GM21576 (cell line): ENCODE data around the gene SALL1.

Experiments used
- ATAC-seq: cut with Tn5 transposase; IDR thresholded peaks from one replicate; pipeline ENCODE4 v1.9.1; 2021; ENCODE audit warnings: mild to moderate bottlenecking, moderate library complexity; ENCODE audit not compliant: unreplicated experiment

Gene SALL1

GRCh38 chr16:51143196-51143977, 7.7 kb downstream of the SALL1 start:
- no peak for ATAC-seq

GRCh38 chr16:51141541-51141940, 9.5 kb downstream of the SALL1 start:
- ATAC-seq = no peak

- no peak for ATAC-seq
Observed at GRCh38 chr16:51141106-51141505, 10.0 kb downstream of the SALL1 start.

DNA sequence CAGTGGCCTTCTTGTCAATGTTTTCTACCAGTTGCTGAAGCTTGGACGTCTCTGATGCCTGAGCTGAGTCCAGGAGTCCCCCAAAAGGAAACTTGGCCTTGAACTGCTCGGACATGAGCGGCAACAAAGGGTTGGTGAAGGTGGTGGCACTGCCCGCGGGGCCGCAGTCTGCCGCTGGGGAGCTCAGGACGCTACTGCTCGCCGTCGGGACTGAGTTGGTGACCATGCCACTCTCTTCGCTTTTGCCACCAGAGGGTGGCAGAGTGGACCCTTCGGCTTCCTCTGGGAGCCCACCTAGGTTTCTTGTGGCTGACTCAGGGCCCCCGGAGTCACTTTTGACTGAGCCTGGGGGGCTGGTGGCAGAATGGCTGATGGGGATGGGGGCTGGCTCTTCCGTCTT, 11.0 kb downstream of the SALL1 start:
- no peak for ATAC-seq

DNA sequence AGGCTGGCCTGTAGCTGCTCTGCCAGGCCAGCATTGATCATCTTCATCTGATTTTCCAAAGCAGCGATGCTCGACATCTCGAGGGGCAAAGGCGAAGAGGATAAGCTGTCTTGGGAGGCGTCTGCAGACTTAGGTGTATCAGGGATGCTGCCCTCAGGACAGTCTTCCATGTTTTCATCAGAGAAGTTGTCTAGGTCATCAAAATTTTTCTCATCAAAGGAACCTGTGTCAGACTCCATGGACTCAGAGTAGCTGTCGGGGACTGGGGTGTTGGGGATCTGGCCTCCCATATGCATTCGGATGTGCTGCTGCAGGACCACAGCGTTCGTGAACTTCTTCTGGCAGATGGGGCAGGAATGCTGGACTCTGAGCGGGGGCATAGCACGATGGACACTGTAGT, 11.5 kb downstream of the SALL1 start:
- ATAC-seq = no peak

GRCh38 chr16:51138178-51138577, 12.9 kb downstream of the SALL1 start:
- ATAC-seq = no peak

DNA sequence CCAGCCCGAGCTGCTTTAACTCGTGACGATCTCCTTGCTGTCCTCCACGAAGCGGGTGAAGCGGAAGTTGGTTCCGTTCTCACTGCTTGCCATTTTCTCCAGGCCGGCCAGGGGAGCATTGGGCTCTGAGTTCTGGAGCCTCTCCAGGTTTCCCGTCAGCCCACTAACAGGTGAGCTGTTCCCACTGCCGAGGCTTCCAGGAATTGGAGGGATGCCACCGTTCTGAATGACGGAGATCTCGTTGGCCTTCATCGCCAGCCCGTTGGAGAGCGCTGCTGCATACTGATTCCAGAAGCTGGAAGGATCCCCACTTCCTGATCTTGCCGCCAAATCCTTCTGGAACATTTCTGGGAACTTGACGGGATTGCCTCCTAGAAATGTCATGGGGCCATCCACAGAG, 14.0 kb downstream of the SALL1 start:
- ATAC-seq = no peak

DNA sequence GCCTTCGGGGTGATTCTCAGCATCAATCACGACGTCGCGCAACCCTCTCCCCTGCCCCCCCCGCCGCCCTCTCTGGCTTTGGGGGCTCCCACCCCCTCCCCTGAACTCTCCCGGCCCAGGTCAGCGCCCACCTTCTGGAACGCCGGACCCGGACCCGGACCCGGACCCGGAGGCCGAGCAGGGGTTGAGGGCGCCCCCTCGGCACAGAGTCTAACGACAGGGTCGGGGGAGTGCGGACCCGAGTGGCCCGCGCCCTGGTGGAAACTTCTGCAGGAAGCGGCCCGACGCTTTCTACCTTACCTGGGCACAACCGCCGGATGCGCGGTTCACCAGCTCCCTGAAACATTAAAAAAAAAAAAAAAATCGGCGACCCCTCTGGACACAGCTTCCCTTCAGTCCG, 16.2 kb downstream of the SALL1 start:
- ATAC-seq = no peak

DNA sequence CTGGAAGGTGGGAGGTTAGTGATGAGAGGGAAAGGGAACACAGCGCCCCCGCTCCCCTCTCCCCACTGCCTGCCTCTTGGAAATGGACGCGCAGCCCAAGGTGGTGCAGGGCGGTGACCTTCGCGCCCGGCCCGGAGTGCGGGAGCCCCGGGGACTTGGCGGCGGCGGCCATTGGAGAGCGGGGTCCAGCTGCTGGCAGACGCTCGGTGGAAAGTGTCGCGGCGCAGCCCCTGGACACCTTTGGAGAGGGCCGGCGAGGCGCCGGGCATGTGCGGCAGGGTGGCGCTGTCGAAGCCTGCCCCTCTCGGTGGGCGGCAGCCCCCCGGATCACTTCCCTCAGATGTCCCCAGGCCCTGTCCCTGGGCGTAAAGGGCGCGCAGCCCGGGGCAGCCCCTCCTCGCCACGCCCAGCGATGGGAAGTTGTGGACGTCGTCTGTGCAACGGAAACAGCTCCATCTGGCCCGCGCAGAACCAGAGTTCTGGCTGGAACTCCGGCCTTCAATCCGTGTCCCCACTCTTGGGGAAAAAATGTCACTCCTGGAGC, 16.7 kb downstream of the SALL1 start:
- ATAC-seq = no peak

DNA sequence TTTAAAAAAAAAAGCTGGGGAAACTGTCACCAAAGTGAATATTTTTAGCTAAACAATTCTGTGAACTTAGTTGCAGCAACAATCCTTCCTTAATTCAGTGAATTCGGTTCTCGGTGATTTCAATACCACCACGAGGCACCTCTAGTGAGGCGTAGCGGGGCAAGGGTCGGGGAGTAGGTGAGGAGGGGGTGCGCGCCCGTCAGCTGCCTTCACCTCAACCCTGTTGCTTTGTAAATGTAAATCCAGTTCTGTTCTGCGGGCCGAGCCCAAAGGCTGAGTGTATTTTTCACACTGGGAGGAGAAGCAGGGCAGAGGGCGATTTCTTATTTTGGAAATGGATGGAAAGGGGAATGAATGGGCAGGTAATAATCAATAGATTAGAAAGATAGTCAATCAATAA, 17.4 kb downstream of the SALL1 start:
- ATAC-seq = no peak

GRCh38 chr16:51133183-51133582, 17.9 kb downstream of the SALL1 start:
- no peak for ATAC-seq

DNA sequence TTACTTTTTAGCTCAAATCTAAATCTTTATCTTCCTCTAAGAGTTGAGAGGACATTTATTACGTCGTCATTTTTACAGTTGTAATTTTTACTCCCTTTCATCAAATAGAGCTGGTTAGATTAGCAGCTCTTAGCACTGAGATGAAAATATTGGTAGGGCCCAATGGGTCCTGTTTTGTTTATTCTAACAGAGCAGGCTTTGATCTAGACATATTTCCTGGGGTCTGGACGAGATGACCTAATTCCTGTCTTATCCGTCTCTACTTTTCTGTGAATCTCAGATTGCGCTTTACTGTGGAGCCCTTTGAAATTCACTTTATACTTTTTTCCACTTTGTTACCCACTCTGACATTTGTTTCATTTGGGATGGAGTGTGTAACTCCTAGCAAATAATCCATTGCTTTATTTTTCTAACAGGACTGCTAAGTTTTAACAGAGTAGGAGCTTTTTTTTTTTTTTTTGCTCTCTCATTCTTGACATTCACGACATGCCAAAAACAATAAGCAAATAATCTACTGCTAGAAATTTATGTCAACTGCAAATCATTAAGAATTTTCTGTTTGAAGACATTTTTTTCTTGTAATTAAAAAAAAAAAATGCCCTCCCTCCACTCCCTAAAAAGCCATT, 18.5 kb downstream of the SALL1 start:
- no peak for ATAC-seq

DNA sequence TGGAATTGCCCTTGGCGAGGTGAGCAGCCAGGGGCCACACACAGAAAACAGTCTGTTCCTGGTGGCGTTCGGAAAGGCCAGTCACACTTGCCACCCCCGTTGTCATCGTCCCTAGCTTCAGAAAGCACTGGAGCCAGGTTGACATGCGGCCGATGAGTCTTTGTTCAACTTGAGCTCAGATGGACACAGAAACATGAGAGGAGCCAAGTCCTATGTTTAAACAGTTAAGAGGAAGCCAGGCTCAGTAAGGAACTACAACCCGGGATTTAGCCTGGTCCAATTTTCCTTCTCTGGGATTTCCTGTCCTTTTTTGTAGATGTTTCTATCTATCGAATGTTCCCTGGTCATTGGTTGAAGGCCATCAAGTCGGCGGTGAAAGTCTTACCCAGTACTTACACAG, 19.5 kb downstream of the SALL1 start:
- no peak for ATAC-seq

DNA sequence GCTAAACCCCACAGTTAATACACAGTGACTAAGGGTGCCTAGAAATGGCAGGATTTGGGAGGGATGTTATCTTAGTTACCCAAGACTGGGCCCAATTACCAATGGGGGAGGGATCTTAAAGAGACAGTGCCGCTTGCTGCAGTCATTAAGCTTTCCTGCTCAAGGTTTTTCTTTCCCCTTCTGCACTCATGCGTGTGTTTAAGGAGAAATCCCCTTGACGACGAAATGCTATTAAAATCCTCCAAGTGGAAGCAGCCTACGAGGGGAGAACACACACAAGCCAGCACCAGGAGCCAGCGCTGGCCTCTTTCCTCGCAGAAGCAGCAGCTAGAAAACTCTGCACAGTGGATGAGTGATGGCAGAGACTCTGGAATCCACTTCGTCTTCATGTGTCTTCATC, 22.0 kb downstream of the SALL1 start:
- ATAC-seq = no peak

DNA sequence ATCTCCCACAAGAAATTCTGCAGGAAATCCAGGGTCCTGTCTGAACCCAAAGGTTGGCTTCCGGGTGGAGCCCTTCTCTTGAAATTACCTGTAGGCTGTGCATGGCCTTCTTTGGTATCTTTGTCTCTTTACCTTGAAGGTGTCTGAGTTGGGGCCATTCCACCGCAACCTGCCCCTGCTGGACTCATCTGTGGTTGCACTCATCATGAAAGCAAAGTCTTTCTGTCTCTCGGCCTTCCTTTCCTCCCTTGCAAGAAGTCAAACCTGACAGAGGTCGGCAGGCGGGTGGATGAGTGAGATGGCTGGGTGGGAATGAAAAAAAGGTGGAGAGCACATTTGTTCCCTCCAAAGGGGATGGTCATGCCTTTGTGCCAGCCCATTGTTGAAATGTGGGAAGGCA, 25.1 kb downstream of the SALL1 start:
- no peak for ATAC-seq

DNA sequence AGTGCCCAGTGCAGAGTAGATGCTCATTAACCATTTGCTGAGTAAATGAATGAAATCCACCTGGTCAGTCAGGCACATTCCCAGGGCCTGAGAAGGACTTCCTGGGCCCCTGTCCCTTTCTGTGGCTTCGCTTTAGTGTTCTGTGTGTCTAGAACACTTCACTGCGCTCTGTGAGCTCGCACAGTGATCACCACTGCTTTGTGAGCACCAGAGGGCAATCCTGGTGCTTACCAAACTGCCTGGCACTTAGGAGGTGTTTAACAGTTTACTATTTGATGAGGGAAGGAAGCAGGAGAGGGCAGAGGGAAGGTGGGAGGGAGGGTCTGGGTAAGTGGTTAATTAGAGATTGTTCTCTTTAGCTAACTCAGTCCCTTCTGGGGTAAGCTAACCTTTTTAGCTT, 26.2 kb downstream of the SALL1 start:
- no peak for ATAC-seq

DNA sequence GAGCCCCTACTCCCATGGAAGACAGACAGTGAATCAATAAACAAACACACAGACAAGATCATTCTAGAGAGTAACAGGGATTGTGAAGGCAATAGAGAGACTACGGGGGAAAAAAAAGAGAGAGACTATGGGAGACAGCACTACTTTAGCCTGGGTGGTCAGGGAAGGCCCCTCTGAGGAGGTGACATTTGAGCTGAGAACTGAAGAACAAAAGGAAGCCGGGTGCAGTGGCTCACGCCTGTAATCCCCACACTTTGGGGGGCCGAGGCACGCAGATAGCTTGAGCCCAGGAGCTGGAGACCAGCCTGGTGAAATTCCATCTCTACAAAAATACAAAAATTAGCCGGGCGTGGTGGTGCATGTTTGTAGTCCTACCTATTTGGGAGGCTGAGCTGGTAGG, 29.2 kb downstream of the SALL1 start:
- ATAC-seq = no peak

DNA sequence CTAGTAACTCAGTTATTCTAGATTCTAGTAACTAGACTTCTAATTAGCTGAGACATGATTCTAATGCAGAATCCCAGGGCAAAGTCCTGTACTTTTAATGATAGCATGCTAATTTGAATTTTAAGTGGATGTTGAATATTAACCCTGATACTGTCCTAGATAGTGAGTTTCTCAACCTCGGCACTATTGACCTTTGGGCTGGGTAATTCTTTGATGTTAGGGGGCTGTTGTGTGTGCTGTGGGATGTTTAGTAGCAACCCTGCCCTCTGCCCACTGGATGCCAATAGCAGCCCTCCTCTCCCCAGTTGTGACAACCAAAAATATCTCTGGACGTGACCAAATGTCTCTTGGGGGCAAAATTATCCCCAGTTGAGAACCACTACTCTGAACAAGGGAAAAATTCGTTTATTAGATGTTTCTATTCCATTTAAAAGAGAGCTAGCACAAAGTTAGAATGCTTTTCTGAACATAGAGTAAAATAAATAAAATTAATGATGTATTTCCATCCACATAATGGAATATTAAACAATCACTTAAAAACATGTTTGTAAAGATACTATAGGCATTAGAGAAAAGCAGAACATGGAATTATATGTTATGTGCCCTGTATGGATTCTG, 30.2 kb downstream of the SALL1 start:
- ATAC-seq = no peak

GRCh38 chr16:51119973-51120729, 30.9 kb downstream of the SALL1 start:
- no peak for ATAC-seq

DNA sequence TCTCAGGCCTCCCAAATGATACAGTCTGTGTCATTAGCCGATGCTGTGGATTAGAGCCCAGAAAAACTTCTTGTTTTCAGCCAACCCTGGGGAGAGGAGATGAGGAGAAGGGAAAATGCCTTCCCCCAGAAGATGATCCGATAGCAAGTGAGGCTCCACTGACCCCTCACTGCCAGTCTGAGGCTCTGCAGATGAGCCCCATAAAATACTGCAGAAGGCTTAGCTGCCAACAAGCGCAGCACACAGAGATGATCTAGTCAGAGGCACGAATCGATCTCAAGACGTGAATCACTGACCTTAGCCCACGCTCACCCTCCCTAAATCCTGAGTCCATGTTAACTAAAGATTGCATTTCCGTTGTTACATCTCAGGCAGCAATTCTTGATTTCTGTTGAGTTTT, 31.5 kb downstream of the SALL1 start:
- ATAC-seq = no peak

- no peak for ATAC-seq
Observed at GRCh38 chr16:51116353-51116752, 34.7 kb downstream of the SALL1 start.
